Gastrocnemius medialis (tissue), 4 donors: ENCODE measurements around the gene CFAP77. TPM values are rescaled to one million over a fixed set of nuclear protein-coding genes. Genes with fewer than 3 reads are reported as not detected.

ENCODE experiments used
- ATAC-seq, 2 donors: fragments of 150-250 bp; one replicate each; pipeline ENCODE4 v1.9.1; 2016
- DNase-seq, 2 donors: peaks; one replicate each; pipeline ENCODE4 v3.0.0-alpha.2; 2019
- H3K27ac ChIP-seq, 4 donors: fragments of 200-600 bp; sonication (generic); 1 replicate in 1 of 4; 2 replicates in 3 of 4; pipeline ENCODE4 v1.5.1; 2016 to 2018; ENCODE audit warnings: mild to moderate bottlenecking in 2 of 4, moderate library complexity in 1 of 4
- H3K27me3 ChIP-seq, 3 donors: fragments of 200-600 bp; sonication (generic) in 2 of 3; 1 replicate in 1 of 3; 2 replicates in 2 of 3; pipeline versions ENCODE4 v1.5.1 to v1.6.0; 2016 to 2019; ENCODE audit warnings: mild to moderate bottlenecking in 1 of 3, moderate library complexity in 1 of 3
- H3K36me3 ChIP-seq, 2 donors: fragments of 200-600 bp; sonication (generic) in 1 of 2; one replicate each; pipeline ENCODE4 v1.5.1; 2017 to 2018
- H3K4me1 ChIP-seq, 2 donors: fragments of 200-600 bp; sonication (generic) in 1 of 2; one replicate each; pipeline ENCODE4 v1.5.1; 2016 to 2017; ENCODE audit warnings: mild to moderate bottlenecking in 2 of 2
- H3K4me3 ChIP-seq, 4 donors: fragments of 200-600 bp; sonication (generic) in 3 of 4; 1 replicate in 1 of 4; 2 replicates in 3 of 4; pipeline ENCODE4 v1.5.1; 2016 to 2019; ENCODE audit warnings: mild to moderate bottlenecking in 2 of 4
- H3K9me3 ChIP-seq, 3 donors: fragments of 200-600 bp; sonication (generic) in 2 of 3; 1 replicate in 1 of 3; 2 replicates in 2 of 3; pipeline ENCODE4 v1.5.1; 2016 to 2019
- CTCF ChIP-seq, 5 experiments: fragments of 450-650 bp in 3 of 5; fragments of 200-600 bp in 2 of 5; sonication (generic) in 2 of 5; IDR thresholded peaks in 4 of 5; conservative IDR thresholded peaks in 1 of 5; 1 replicate in 4 of 5; 2 replicates in 1 of 5; pipeline ENCODE4 v1.5.1; 2016 to 2019; ENCODE audit warnings: antibody characterized with exemption in 5 of 5, mild to moderate bottlenecking in 3 of 5, moderate library complexity in 3 of 5
- POLR2A ChIP-seq, 2 donors: fragments of 450-650 bp; IDR thresholded peaks; one replicate each; pipeline ENCODE4 v1.6.1; 2017; ENCODE audit warnings: antibody characterized with exemption in 2 of 2, mild to moderate bottlenecking in 2 of 2, moderate library complexity in 2 of 2
- in situ Hi-C, 4 donors: fragments of 200-750 bp; cut with MboI; loops; one replicate each; pipeline versions ENCODE4 v1.15.0 to v1.8.0; 2017; ENCODE audit warnings: low sequenced_read_pairs in 4 of 4
- intact Hi-C: fragments of 100-400 bp; cut with DNase I; formaldehyde crosslinking; loops from one replicate; pipeline ENCODE4 v1.15.1; 2023; ENCODE audit warnings: low total_unique reads
- total RNA-seq, 4 donors: library from RNA; depleted of rRNA; stranded (reverse); fragments of >200 nt; gene quantifications; one replicate each; pipeline versions ENCODE4 v1.1.0 to v1.2.3, GENCODE V29; 2016

Gene CFAP77
- total RNA-seq, 4 donors from 2014 or later, result not detected

- Histone ChIP-seq H3K4me3 (no peak overlapping the region), H3K27ac (no peak overlapping the region), H3K4me1 (no peaks in the 10 kb centered on the region), H3K9me3 (no peaks in the 10 kb centered on the region), H3K27me3 (peaks cover 89 to 95% (median 92%) of the 10 kb centered on the region in 3 donors), H3K36me3 (no peaks in the 10 kb centered on the region)
- ATAC-seq (no peak), DNase-seq (no peak)
- intact Hi-C loops, result no loop called here
- TF ChIP-seq CTCF (IDR thresholded peaks at IDR 0.05 in 4 of 5, conservative IDR thresholded peaks at IDR 0.05 in 1 of 5), result no peak
- no peak for TF ChIP-seq POLR2A (IDR thresholded peaks at IDR 0.05)
- in situ Hi-C loops, result no loop called here
Observed at GRCh38 chr9:132588098-132588497, 178.1 kb downstream of the CFAP77 start.

- peaks cover 84 to 92% (median 87%) of the 10 kb centered on the region in 3 donors for H3K27me3 ChIP-seq
- in situ Hi-C loops (no loop called here), intact Hi-C loops (no loop called here)
- no peak overlapping the region for H3K4me3 ChIP-seq
- no peaks in the 10 kb centered on the region for H3K4me1 ChIP-seq
- no peaks in the 10 kb centered on the region for H3K9me3 ChIP-seq
- TF ChIP-seq POLR2A (IDR thresholded peaks at IDR 0.05) (no peak), CTCF (IDR thresholded peaks at IDR 0.05 in 4 of 5, conservative IDR thresholded peaks at IDR 0.05 in 1 of 5) (no peak)
- no peaks in the 10 kb centered on the region for H3K36me3 ChIP-seq
- DNase-seq, result no peak
- H3K27ac ChIP-seq, result no peak overlapping the region
- ATAC-seq, result no peak
Observed at GRCh38 chr9:132588501-132589147, 178.6 kb downstream of the CFAP77 start.

GRCh38 chr9:132589148-132590036, 179.4 kb downstream of the CFAP77 start:
- Histone ChIP-seq H3K36me3 (peaks cover 0 to 4% of the 10 kb centered on the region in 2 donors), H3K9me3 (no peaks in the 10 kb centered on the region), H3K27me3 (peaks cover 76 to 84% (median 81%) of the 10 kb centered on the region in 3 donors), H3K4me1 (no peaks in the 10 kb centered on the region), H3K27ac (no peak overlapping the region), H3K4me3 (no peak overlapping the region)
- no peak for TF ChIP-seq POLR2A (IDR thresholded peaks at IDR 0.05)
- in situ Hi-C loops (no loop called here), intact Hi-C loops (no loop called here)
- DNase-seq (no peak), ATAC-seq (no peak)

- H3K4me3 ChIP-seq, result no peak overlapping the region
- ATAC-seq (no peak), DNase-seq (no peak)
- TF ChIP-seq CTCF (IDR thresholded peaks at IDR 0.05 in 4 of 5, conservative IDR thresholded peaks at IDR 0.05 in 1 of 5) (no peak), POLR2A (IDR thresholded peaks at IDR 0.05) (no peak)
- H3K4me1 ChIP-seq, result no peaks in the 10 kb centered on the region
- in situ Hi-C loops (no loop called here), intact Hi-C loops (no loop called here)
- H3K9me3 ChIP-seq, result no peaks in the 10 kb centered on the region
- H3K27me3 ChIP-seq, result peaks cover 70 to 79% (median 77%) of the 10 kb centered on the region in 3 donors
- H3K27ac ChIP-seq, result no peak overlapping the region
- H3K36me3 ChIP-seq, result peaks cover 0 to 10% of the 10 kb centered on the region in 2 donors
Observed at GRCh38 chr9:132590037-132590317, 180.0 kb downstream of the CFAP77 start.
